SK-N-SH treated with all-trans-retinoic acid at 6 μM for 48 hours (cell line): Measurements from ENCODE around the gene ENC1.

Source experiments
- ATAC-seq: fragments of 200-7000 bp; cut with Tn5 transposase; 3 replicates; pipeline ENCODE4 v1.9.1; 2020; ENCODE audit warnings: mild to moderate bottlenecking, moderate library complexity
- ARNTL ChIP-seq: fragments of 450-650 bp; formaldehyde crosslinking; IDR thresholded peaks from 2 replicates; pipeline ENCODE4 v1.5.0; 2020; ENCODE audit warnings: low read depth, mild to moderate bottlenecking, moderate library complexity, borderline replicate concordance
- BACH2 ChIP-seq: fragments of 250-450 bp; sonication (Bioruptor Pico); IDR thresholded peaks from 2 replicates; pipeline ENCODE4 v1.9.0; 2021; ENCODE audit warnings: mild to moderate bottlenecking, borderline replicate concordance
- ESRRG ChIP-seq: fragments of 250-450 bp; sonication (Bioruptor Pico); IDR thresholded peaks from 2 replicates; pipeline ENCODE4 v1.6.1; 2021; ENCODE audit warnings: mild to moderate bottlenecking
- ISL1 ChIP-seq: fragments of 250-450 bp; sonication (Bioruptor Pico); IDR thresholded peaks from 2 replicates; pipeline ENCODE4 v2.1.2; 2022; ENCODE audit warnings: mild to moderate bottlenecking, moderate library complexity
- RARB ChIP-seq: fragments of 250-450 bp; sonication (Bioruptor Pico); IDR thresholded peaks from 2 replicates; pipeline ENCODE4 v1.8.0; 2021; ENCODE audit warnings: mild to moderate bottlenecking, moderate library complexity
- TCF4 ChIP-seq: fragments of 250-450 bp; sonication (Bioruptor Pico); IDR thresholded peaks from 2 replicates; pipeline ENCODE4 v1.8.0; 2021; ENCODE audit warnings: mild to moderate bottlenecking, moderate library complexity, borderline replicate concordance
- TOX ChIP-seq: fragments of 250-450 bp; sonication (Bioruptor Pico); IDR thresholded peaks from 2 replicates; pipeline ENCODE4 v1.8.0; 2021; ENCODE audit warnings: mild to moderate bottlenecking, moderate library complexity, borderline replicate concordance
- ZC3H10 ChIP-seq: fragments of 250-450 bp; sonication (Bioruptor Pico); IDR thresholded peaks from 2 replicates; pipeline ENCODE4 v1.5.1; 2021; ENCODE audit warnings: mild to moderate bottlenecking, moderate library complexity
- ZFP3 ChIP-seq: fragments of 250-450 bp; sonication (Bioruptor Pico); IDR thresholded peaks from 2 replicates; pipeline ENCODE4 v1.5.0; 2020; ENCODE audit warnings: mild to moderate bottlenecking, moderate library complexity
- ZFP30 ChIP-seq: fragments of 450-650 bp; formaldehyde crosslinking; IDR thresholded peaks from 2 replicates; pipeline ENCODE4 v1.5.0; 2022; ENCODE audit warnings: mild to moderate bottlenecking, moderate library complexity
- ZNF70 ChIP-seq: fragments of 450-650 bp; formaldehyde crosslinking; IDR thresholded peaks from 2 replicates; pipeline ENCODE4 v1.5.0; 2020; ENCODE audit warnings: mild to moderate bottlenecking, moderate library complexity
- ZNF8 ChIP-seq: fragments of 450-650 bp; formaldehyde crosslinking; IDR thresholded peaks from 2 replicates; pipeline ENCODE4 v1.5.0; 2020; ENCODE audit warnings: mild to moderate bottlenecking, moderate library complexity
- TF ChIP-seq, protein P1 (sequence below): fragments of 250-450 bp; sonication (Bioruptor Pico); IDR thresholded peaks from 2 replicates; pipeline ENCODE4 v1.5.1; 2020; ENCODE audit warnings: low read depth, mild to moderate bottlenecking, moderate library complexity
- TF ChIP-seq, protein P2 (sequence below): fragments of 250-450 bp; sonication (Bioruptor Pico); IDR thresholded peaks from 2 replicates; pipeline ENCODE4 v1.5.1; 2021; ENCODE audit warnings: mild to moderate bottlenecking, moderate library complexity
- TF ChIP-seq, protein P3 (sequence below): fragments of 250-450 bp; sonication (Bioruptor Pico); IDR thresholded peaks from 2 replicates; pipeline ENCODE4 v1.5.0; 2020; ENCODE audit warnings: mild to moderate bottlenecking, moderate library complexity
- TF ChIP-seq, protein P4 (sequence below): fragments of 250-450 bp; sonication (Bioruptor Pico); IDR thresholded peaks from 2 replicates; pipeline ENCODE4 v1.8.0; 2020; ENCODE audit warnings: mild to moderate bottlenecking, moderate library complexity, borderline replicate concordance
- TF ChIP-seq, protein P5 (sequence below): fragments of 250-450 bp; sonication (Bioruptor Pico); IDR thresholded peaks from 2 replicates; pipeline ENCODE4 v1.8.0; 2021; ENCODE audit warnings: low read depth, mild to moderate bottlenecking, moderate library complexity, borderline replicate concordance

The ENC1 gene

DNA sequence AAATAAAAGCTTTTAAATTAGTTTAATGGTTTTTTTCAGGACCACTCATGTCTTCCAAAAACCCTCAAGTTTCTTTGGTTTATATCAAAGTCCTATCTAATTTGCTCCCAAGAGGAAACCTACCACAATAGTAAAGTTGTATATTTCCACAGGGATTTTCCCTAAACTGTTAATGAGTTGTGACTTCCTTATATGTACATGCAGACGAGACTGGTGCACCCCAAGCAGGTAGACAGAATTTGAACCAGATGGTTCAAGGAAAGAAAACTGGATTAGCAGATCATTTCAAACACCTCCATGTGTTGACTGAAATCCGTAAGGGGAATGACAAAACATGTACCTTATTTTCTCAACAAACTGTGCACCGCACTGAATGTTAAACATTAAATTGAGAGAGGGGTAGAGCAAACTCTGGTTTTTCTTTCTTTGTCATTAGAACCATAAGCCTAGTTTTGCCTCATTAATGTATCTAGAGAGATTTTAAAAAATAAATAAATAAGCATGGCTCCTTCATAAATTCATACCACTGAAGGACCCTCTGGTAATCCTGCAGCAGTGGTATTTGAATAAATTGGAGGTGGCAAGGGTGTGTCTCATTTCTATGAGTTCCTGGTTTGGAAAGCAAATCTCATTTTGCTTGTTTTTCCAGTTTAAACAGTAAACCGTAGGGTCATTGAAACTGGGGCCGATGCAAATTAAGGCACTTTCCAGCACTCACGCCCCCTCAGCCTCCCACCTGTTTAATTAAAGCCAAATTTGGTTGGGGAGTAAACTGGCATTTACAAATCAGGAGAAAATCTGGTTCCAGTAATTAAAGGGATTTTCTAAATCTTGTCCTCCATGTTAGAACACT is 51.1 kb downstream of the ENC1 start (continued):
- TF ChIP-seq, protein P1, sequence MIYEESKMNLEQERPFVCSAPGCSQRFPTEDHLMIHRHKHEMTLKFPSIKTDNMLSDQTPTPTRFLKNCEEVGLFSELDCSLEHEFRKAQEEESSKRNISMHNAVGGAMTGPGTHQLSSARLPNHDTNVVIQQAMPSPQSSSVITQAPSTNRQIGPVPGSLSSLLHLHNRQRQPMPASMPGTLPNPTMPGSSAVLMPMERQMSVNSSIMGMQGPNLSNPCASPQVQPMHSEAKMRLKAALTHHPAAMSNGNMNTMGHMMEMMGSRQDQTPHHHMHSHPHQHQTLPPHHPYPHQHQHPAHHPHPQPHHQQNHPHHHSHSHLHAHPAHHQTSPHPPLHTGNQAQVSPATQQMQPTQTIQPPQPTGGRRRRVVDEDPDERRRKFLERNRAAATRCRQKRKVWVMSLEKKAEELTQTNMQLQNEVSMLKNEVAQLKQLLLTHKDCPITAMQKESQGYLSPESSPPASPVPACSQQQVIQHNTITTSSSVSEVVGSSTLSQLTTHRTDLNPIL = no peak
- TF ChIP-seq ARNTL (CRISPR knock-in tag) (no peak), ESRRG (no peak), ZC3H10 (CRISPR knock-in tag) (no peak)
- TF ChIP-seq, protein P2, sequence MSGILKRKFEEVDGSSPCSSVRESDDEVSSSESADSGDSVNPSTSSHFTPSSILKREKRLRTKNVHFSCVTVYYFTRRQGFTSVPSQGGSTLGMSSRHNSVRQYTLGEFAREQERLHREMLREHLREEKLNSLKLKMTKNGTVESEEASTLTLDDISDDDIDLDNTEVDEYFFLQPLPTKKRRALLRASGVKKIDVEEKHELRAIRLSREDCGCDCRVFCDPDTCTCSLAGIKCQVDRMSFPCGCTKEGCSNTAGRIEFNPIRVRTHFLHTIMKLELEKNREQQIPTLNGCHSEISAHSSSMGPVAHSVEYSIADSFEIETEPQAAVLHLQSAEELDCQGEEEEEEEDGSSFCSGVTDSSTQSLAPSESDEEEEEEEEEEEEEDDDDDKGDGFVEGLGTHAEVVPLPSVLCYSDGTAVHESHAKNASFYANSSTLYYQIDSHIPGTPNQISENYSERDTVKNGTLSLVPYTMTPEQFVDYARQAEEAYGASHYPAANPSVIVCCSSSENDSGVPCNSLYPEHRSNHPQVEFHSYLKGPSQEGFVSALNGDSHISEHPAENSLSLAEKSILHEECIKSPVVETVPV (CRISPR knock-in tag) = no peak

DNA sequence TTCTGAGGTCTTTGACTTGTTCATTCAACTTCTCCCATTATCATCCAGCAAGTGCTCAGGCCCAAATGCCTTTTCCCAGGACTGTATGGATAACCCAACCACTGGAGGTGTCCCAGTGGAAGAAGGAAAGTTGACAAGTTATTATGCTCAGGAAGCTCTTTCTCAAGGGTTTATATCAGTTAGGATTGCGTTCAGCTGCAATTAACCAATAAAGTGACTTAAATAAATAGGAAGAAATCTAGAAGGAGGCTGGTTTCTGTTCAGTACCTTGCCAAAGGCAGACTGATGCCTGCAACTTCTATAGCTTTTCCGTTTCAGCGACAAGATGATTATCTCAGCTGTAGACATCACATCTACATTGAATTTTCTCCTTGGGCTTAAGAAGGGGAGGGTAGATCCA is 52.1 kb downstream of the ENC1 start:
- no peak for ATAC-seq
- TF ChIP-seq, protein P3, sequence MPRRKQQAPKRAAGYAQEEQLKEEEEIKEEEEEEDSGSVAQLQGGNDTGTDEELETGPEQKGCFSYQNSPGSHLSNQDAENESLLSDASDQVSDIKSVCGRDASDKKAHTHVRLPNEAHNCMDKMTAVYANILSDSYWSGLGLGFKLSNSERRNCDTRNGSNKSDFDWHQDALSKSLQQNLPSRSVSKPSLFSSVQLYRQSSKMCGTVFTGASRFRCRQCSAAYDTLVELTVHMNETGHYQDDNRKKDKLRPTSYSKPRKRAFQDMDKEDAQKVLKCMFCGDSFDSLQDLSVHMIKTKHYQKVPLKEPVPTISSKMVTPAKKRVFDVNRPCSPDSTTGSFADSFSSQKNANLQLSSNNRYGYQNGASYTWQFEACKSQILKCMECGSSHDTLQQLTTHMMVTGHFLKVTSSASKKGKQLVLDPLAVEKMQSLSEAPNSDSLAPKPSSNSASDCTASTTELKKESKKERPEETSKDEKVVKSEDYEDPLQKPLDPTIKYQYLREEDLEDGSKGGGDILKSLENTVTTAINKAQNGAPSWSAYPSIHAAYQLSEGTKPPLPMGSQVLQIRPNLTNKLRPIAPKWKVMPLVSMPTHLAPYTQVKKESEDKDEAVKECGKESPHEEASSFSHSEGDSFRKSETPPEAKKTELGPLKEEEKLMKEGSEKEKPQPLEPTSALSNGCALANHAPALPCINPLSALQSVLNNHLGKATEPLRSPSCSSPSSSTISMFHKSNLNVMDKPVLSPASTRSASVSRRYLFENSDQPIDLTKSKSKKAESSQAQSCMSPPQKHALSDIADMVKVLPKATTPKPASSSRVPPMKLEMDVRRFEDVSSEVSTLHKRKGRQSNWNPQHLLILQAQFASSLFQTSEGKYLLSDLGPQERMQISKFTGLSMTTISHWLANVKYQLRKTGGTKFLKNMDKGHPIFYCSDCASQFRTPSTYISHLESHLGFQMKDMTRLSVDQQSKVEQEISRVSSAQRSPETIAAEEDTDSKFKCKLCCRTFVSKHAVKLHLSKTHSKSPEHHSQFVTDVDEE (CRISPR knock-in tag) = no peak
- TF ChIP-seq ZNF8 (CRISPR knock-in tag) (no peak), ZFP3 (no peak)

DNA sequence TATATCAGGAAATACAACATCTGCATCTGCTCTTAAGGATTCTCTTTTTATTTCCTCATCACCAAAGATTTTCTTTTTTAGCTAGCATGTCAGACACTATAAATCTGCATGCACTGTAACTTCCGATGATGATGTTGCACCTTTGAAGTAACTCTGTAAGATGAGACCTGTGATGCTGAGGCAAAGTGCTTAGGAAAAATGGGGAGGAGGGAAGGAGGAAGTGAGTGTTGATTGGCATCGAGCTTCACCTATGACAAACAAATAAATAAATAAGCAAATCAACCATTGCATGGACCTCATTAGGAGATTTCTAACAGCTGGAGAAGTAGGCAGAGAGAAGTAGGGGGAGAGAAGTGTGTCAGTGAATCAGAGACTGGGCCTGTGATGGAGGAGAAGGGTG is 52.6 kb downstream of the ENC1 start:
- TF ChIP-seq ZC3H10 (CRISPR knock-in tag) (no peak), ZFP3 (no peak), ZFP30 (CRISPR knock-in tag) (no peak), BACH2 (no peak), ZNF70 (CRISPR knock-in tag) (no peak), ISL1 (CRISPR knock-in tag) (no peak), TOX (CRISPR knock-in tag) (no peak), ZNF8 (CRISPR knock-in tag) (no peak), RARB (CRISPR knock-in tag) (no peak), ESRRG (no peak), TCF4 (CRISPR knock-in tag) (no peak)
- TF ChIP-seq, protein P4, sequence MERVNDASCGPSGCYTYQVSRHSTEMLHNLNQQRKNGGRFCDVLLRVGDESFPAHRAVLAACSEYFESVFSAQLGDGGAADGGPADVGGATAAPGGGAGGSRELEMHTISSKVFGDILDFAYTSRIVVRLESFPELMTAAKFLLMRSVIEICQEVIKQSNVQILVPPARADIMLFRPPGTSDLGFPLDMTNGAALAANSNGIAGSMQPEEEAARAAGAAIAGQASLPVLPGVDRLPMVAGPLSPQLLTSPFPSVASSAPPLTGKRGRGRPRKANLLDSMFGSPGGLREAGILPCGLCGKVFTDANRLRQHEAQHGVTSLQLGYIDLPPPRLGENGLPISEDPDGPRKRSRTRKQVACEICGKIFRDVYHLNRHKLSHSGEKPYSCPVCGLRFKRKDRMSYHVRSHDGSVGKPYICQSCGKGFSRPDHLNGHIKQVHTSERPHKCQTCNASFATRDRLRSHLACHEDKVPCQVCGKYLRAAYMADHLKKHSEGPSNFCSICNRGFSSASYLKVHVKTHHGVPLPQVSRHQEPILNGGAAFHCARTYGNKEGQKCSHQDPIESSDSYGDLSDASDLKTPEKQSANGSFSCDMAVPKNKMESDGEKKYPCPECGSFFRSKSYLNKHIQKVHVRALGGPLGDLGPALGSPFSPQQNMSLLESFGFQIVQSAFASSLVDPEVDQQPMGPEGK = no peak
- TF ChIP-seq, protein P5, sequence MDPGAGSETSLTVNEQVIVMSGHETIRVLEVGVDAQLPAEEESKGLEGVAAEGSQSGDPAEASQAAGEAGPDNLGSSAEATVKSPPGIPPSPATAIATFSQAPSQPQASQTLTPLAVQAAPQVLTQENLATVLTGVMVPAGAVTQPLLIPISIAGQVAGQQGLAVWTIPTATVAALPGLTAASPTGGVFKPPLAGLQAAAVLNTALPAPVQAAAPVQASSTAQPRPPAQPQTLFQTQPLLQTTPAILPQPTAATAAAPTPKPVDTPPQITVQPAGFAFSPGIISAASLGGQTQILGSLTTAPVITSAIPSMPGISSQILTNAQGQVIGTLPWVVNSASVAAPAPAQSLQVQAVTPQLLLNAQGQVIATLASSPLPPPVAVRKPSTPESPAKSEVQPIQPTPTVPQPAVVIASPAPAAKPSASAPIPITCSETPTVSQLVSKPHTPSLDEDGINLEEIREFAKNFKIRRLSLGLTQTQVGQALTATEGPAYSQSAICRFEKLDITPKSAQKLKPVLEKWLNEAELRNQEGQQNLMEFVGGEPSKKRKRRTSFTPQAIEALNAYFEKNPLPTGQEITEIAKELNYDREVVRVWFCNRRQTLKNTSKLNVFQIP (CRISPR knock-in tag) = no peak
- TF ChIP-seq, protein P2 (CRISPR knock-in tag) = no peak
- TF ChIP-seq, protein P3 (CRISPR knock-in tag) = no peak

More for the DNA sequence above, 52.6 kb downstream of the ENC1 start:
- no peak for ATAC-seq
